ENCODE measurements around the gene ROMO1. TPM values are rescaled to one million over a fixed set of nuclear protein-coding genes. Genes with fewer than 3 reads are reported as not detected.

ROMO1 gene
- total and polyA plus RNA-seq, 10 of the 15 experiments (the other 5 are each of a cell fraction or from before 2014, with no cell fraction given) = 23.2 to 631 (median 352) TPM

- peaks cover 96% of the 10 kb centered on the region for H3K79me2 ChIP-seq (ENCODE audit: control insufficient read depth, insufficient read depth, low read length)
- ChIA-PET RAD21 (ENCODE audit: unreplicated experiment) (interaction anchor here (1.3 to 4.5 kb wide), 3 partner anchors 8 to 42 kb away, joined by 3 to 29 read pairs (median 4); no protein-coding TSS in a partner anchor), SMC1A (ENCODE audit: uncharacterized antibody, unreplicated experiment) (interaction anchor here (0.6 to 4.8 kb wide), 11 partner anchors 12 to 293 kb away, joined by 3 to 28 read pairs (median 4); no protein-coding TSS in a partner anchor), POLR2A (interaction anchor here (0.6 to 1.2 kb wide), 3 partner anchors 43 to 170 kb away, joined by 3 to 5 read pairs (median 5); no protein-coding TSS in a partner anchor), CTCF (interaction anchor here (0.6 to 5.8 kb wide), 6 partner anchors 16 to 179 kb away, joined by 3 to 31 read pairs (median 4); no protein-coding TSS in a partner anchor)
- 89% methylated on average over 10 of the region's 10 CpGs for WGBS (ENCODE audit: insufficient coverage, insufficient replicate concordance, low lambda C conversion rate, missing lambda C conversion rate)
- intact Hi-C loops (cut with micrococcal nuclease; ENCODE audit: unreplicated experiment) (no loop called here), in situ Hi-C loops (cut with MboI) (no loop called here)
- ATAC-seq = no peak
- H2AFZ ChIP-seq (ENCODE audit: control insufficient read depth, low read depth, low read length) = no peak overlapping the region
- peaks cover 0 to 13% of the 10 kb centered on the region in 2 experiments; a peak in 1 of 4 replicates for H3K36me3 ChIP-seq (ENCODE audit: control insufficient read depth in 2 of 2, insufficient read depth in 2 of 2, low read length in 1 of 2)
- BruUV-seq (replicated peaks) = no TSS peak
- H3K9ac ChIP-seq (ENCODE audit: control insufficient read depth, insufficient read depth, low read length) = no peak overlapping the region
- H3K9me3 ChIP-seq (replicated peaks; ENCODE audit: control insufficient read depth, insufficient read depth, low read length) = no peaks in the 10 kb centered on the region
- peak overlapping the region; percentile 46 for H3K27ac ChIP-seq (ENCODE audit: control insufficient read depth, insufficient read depth)
- DNase-seq (ENCODE audit: low read depth, low spot score) = no peak
- FAIRE-seq = no peak
- H3K4me2 ChIP-seq (ENCODE audit: control insufficient read depth, insufficient read depth) = peak overlapping the region; percentile 78
- TF ChIP-seq ZBTB33 (IDR thresholded peaks at IDR 0.05) (0 out of 2 replicates have a peak, but pooled peaks have one; percentile 20), SP1 (IDR thresholded peaks at IDR 0.05; ENCODE audit: low read depth, low read length) (no peak), MLLT1 (IDR thresholded peaks at IDR 0.05) (peak; percentile 62)
- peaks cover 13% of the 10 kb centered on the region for H4K20me1 ChIP-seq (ENCODE audit: control insufficient read depth, insufficient read depth)
- peaks cover 10% of the 10 kb centered on the region for H3K4me1 ChIP-seq (ENCODE audit: control insufficient read depth, insufficient read depth, low read length)
- no peaks in the 10 kb centered on the region for H3K27me3 ChIP-seq (replicated peaks in 1 of 2; ENCODE audit: control insufficient read depth in 2 of 2, insufficient read depth in 2 of 2, low read length in 1 of 2)
- H3K4me3 ChIP-seq = peak overlapping the region; percentile 59; the same call in 1 of the 2 replicates
These were observed 38.9 kb upstream of the ROMO1 start for GRCh38 chr20:35660122-35660937.

All from GM12878 (cell line).